GM18508 (cell line): ENCODE measurements around the gene TGM2.
"Not testable (repeated sequence)": the region's sequence is repeated elsewhere in the genome, so short reads cannot be mapped to it uniquely, and the experiment has no call there.

Experiments
- ATAC-seq: cut with Tn5 transposase; IDR thresholded peaks from one replicate; pipeline ENCODE4 v1.9.1; 2021; ENCODE audit warnings: moderate number of reproducible peaks; ENCODE audit not compliant: insufficient read depth, unreplicated experiment

The TGM2 gene

DNA sequence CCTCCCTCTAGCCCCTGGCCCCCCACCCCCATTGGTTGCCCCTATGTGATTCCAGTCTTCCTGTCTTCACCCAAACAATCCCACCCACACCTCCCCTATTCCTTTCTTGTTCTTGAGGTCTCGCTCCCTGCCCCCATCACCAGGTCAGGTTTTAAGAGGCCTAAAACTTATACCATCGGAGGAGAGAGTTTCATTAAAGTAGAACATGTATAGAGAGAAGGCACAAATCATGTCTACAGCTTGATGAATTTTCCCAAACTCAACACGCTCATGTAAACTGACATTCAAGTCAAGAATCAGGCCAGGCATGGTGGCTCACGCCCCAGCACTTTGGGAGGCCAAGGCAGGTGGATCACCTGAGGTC, 44.5 kb downstream of the TGM2 start:
- no peak for ATAC-seq

DNA sequence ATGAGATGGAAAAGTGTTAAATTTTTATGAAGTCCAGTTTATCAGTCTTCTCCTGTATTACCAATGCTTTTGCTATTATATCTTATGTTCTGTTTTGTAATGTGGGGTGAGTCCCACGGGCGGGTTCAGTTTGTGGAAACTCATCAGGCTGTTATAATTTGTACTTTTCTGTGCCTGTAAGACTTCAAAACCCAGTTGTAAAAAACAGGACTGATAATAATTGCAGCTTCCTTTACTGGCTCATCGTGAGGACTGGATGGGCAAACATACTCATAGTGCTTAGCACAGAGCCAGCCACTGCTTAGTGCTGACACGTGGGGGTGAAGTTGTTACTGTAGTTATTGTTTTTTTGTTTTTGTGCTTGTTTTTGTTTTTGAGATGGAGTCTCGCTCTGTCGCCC, 45.6 kb downstream of the TGM2 start:
- no peak for ATAC-seq

DNA sequence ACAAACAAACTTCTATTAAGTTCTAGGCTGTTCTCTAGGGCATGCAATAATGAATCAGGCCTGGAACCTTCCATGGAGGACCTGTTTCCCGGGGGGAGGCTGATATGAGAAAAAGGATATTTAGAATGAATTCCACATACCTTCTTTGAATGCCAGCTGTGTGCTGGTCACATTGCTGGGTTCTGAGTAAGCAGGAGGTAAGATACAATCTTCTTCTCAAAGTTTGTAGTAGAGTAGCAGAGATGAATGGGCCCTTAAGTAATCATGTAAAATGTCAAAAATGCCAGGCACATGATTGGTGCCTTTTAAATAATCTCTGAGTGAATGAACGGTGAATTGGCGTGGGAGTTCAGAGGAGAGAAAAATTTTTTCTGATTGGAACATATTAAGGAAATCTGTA, 47.4 kb downstream of the TGM2 start:
- ATAC-seq, result no peak

DNA sequence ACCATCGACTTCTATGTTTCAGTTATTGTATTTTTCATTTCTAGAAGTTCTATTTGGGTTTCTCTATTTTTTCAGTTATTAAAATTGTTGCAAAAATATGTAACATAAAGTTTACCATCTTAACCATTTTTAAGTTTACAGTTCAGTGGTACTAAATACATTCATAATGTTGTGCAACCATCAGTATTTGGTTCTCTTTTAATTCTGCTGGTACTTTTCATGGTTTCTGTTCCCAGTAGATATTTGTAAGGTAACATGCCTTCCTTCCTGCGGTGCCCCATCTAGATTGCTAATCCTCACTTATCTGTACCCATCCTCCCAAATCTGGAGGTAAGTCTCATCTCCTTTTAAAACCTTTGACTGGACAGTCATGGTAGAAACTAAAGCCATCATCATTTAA, 47.9 kb downstream of the TGM2 start:
- ATAC-seq, result no peak

DNA sequence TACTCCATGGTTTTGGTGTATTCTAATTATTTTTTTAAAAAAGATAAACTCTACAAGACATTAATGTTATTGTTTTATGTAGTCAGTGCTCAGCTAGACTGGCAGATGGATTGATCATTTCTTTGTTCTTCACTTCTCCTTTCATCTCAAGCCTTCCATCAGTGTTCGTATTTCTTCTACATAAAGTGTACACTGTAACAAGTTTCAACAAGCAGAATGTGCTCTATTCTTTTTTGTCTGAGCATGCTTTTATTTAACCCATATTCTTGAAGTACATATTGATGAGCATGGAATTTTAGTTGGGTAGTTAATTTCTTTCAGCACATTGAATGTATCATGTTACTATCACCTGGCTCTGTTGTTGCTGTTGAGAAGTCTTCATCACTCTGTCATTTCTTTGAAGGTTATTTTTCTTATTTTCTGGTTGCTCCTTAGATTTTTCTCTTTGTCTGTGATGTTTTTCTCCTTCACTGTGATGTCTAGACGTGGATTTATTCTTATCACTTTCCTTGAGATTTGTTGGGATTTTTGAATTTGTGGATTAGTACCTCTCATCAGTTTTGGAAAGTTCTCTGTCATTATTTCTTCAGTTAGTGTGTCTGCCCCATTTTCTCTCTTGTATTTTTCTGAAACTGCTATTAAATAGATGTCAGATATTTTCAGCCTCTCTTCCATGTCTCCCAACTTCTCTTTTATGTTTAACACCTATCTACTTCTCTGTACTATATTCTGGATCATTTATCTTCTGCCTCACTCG, 48.5 kb downstream of the TGM2 start:
- no peak for ATAC-seq

DNA sequence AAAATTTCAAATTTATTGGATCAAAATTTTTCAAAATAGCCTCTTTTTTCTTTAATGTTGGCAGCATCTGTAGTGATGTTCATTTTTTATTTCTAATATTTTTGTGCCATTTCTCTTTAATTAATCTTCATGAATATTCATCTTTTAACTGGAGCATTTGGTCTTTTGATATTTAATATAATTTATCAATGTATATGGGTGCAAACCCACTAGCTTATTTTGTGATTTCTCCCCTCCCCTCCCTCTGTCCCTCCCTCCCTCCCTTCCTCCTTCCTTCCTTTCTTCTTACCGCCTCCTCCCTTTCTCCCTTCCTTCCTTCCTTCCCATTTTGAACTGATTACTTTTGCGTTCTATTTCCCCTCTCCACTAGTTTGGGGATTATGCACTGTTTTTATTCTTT, 49.2 kb downstream of the TGM2 start:
- no peak for ATAC-seq

DNA sequence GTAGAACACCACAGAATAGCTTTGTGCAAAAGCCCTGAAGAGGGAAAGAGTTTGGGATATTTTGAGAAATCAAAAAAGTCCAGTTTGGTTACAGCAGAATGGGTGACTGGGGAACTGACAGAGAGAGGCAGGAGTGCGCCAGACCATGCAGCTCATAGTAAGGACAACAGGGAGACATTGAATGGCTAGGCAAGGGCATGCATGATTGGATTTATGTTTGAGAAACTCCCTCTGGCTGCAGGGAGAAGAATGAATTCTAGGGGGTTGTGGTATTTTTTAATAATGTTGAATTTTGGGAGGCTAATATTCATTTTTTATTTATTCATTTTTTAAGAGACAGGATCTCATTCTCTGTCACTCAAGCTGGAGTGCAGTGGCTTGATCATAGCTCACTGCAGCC, 49.9 kb downstream of the TGM2 start:
- ATAC-seq, result no peak

DNA sequence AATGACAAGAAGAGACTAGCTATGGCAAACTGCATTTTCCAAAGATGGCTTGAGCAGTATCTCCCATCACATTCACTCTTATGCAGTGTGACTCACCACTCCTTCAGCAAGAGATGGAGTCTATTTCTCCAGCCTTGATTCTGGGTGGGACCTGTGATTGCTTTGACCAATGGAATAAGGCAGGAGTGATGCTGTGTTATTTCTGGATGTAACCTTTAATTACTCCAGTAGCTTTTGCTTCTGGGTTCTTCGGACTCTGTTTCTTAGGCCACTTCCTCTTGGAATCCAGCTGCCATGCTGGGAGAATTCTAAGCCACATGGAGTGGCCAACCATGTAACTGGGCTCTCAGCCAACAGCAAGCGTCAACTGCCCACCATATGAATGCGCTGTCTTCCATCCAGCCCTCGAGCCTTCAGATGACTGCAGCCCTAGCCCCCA, 50.7 kb downstream of the TGM2 start:
- no peak for ATAC-seq

DNA sequence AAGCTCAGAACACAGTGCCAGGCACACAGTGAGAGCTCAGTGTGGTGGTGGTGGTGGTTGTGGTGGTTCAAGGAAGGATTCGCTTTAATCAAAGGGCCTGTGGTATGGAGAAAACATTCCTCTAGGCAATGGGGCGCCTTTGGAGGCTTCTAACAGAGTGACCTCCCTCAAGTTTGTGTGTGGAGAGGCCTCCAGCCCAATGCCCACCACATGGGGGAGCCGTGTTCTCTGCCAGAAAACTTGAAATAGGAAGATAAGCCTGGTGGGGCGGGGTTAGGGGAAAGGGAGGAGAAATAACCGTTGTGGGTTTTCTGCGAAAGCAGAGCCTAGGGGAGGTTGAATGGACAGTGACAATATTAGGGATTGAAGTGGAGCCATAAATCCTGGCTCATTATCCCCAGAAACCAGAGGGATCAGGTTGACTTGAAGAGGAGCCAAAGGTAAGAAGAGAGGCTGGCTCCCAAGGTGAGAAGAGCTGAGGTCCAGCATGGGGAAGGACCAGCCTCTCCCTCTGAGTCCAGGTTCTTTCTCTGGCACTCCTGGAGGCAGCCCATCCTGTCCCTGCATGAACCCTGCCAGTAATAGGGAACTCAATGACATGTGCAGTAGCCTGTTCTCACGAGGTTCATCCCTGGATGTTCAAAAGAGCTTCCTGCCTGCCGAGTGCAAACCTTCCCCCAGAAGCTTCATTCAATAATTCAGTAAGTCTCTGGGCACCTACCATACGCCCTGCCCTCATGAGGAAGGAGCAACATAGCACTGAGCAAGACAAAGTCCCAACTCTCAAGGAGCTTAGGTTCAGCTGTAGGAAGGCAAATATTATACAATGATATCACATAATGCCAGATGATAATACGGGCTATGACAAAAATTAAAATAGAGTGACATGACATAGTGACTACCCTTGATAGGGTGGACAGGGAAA, 51.4 kb downstream of the TGM2 start:
- ATAC-seq, result no peak

DNA sequence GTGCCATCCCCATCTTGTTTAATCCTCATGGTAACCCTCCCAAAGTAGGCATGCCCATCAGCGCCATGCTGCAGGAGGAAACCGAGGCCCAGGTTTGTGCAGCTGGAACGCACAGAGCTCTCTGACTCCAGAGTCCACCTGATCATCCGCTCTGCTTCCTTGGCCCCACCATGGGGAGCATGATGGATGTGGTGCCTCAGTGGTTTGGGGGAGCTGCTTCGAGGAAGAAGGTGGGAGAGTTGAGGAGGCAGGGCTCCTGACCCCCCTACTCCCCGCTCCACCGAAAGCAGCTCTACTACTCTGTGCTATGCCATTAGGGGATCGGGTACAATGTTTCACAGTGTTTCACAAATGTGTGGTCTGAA, 52.2 kb downstream of the TGM2 start:
- ATAC-seq, result no peak

DNA sequence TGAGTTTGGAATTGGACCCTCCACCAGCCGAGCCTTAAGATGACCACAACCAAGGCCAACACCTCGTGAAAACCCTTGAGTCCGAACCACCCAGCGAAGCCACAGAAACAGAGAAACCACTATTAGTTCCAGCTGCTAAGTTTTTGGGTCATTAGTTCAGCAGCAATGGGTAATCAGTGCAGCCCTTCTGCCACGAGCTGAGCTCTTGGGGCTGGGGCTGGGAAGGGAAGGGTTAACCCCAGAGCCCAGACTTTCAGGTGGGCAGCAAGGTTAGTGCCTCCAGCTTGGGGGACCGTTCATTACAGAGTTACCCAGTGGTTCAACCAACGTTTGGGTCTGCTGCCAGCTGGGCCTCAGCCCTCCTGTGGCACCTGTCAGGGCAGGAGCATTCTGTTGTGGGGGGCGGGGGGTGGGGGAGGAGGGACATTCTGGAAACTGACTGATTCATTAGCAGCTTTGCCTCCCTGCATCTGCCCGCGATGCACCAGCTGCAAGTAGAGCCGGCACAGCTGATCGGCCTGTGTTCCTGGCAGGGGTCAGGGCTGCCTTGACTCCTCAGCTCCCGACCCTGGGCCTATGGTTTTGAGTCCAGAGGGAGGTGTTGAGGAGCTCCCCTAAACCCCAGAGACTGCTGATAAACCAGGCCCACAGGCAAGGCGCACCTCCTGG, 52.7 kb downstream of the TGM2 start:
- no peak for ATAC-seq

DNA sequence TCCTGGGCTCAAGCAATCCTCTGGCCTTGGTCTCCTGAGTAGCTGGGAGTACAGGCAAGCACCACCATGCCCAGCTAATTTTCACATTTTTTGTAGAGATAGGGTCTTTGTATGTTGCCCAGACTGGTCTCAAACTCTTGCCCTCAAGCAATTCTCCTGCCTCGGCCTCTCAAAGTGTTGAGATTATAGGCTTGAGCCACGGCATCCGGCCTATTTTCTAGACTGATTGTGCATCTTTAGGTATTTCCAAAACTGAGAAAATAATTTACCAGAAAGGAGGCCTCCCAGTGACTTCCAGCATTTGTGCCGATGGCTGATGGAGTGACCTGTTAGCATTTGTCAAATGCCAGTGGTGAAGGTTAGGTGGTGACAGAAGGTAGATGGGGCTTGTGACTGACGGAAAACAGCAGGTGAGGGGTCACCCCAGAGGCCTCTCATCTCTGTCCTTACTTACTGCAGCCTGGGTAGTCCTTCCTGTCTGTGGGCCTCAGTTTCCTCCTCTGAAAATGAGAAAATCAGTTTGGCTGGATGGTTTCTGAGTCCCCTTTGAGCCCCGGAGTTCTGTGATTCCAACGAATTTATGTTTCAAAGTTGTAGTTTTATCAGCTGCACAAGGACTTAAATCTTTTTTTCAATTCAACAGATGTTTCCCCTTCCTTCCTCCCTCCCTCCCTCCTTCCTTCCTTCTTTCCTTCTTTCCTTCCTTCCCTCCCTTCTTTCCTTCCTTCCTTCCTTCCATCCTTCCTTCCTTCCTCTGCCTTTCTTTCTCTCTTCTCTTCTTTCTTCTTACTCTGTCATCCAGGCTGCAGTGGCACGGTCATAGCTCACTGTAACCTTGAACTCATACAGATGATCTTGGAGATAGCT, 53.5 kb downstream of the TGM2 start:
- no peak for ATAC-seq

DNA sequence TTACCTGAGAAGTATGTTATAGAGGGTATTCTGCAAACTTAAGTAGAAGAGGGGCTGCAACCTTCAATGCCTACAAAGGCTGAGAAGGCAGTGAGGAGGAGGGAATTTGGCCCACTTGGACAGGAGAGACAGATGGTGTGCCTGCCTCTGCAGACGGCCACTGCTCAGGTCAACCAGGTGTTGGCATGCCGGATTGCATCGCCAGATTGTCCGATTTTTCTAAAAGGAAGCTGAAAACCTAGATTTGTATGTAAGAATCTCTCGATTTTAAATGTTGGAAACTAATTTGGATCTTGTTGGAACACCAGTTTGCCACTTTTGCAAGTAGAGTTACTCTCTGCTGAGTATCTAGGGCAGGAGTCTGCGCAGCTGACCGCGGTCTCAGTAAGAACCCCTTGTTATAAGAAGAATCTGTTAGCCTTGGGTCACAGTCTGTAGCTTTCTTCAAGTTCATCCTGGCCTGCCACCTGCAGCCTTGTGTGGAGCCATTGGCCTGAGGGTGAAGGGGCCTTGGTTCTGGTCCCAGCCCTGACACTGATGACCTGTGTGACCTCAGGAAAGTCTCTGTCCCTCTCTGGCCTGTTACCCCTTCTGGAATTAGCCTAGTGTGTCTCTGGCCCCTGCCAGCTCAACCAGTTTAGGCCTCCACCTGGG, 54.4 kb downstream of the TGM2 start:
- ATAC-seq, result no peak

DNA sequence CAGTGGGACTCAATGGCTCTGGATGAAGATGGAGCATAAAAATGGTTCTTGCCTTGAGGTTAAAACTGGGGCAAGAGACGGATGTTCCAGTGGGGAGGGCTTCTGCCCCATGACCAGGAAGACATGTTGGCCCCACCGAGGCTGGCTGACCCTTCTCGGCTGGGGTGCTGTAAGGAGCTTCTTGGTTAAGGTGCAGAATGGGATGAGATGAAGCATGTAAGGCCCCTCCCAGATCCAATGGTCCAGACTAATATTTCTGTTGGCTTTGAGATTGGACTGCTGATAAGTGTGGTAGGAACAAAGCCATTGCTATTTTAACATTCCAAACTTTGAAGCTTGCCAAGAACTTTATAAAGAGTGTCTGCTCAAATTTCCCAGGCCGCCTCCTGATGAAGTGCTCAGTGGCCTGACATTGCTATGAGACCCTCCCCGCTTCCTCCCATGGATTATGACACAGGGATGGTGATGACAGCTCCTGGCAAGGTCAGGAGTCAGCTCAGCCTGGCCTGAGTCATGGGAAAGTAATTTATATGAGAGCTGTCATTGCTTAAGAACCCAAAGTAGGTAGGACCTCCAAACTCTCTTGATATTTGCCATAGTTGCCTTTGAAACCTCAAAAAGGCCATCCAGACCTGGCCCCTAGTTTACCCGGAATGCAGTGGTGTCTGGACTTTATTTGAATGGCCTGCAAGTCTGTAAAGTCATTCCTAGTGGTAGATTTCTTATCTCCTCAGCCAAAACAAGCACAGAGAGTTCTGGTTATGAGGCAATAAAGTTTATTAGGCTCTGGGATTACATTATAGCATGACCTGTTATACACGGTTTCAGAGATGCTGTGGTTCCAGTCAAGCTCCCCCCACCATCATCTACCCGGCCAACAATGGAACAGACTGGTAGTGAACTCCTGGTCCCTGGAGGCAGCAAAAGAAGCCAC, 55.2 kb downstream of the TGM2 start:
- ATAC-seq, result no peak

DNA sequence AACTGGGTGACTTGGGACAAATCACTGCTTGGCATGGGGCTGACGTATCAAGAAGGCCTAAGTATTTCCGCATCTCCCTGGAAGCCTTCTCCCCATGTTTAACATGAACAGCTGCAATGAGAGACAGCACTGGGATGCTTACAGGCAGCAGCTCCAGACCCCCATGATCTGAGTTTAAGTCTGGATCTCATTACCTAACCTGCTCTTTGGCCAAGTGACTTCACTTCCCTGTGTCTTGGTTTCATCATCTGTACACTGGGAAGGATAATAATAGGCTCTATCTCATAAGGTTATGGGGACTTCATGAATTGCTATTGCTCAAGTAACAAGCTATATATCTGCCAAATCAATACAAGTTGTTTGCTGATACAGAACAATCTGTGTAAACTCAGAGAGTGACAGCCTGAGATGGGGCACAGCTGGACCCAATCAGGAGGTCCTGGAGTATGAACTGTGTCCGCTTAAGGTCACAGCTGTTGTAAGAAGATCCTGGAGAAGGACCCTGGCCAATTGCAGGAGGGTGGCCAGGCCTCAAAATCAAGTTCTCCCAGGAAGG, 56.0 kb downstream of the TGM2 start:
- ATAC-seq, result no peak

DNA sequence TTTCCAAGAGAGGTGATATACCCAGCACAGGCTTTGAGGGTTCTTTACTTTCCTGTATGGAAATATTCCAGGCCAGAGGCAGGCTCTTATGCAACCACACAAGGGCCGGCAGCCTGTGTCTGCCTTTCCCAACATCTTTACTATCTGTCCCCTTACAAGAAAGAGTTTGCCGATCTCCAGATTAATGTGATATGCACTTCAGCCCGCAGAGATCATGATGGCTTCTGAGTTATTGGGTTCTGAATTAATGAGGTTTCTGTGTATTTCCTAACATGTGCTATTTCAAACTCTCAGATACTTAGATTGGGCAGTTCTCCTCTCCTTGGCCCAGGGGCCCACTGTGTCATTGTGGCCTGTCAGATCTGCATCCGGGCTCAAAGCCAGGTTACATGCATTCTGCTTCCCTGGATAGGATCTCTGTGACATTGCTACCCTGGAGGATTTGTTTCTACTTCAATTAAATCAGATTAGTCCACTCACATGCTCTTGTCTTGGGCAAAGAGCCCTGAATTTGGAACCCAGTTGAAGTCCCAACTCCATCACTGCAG, 56.6 kb downstream of the TGM2 start:
- ATAC-seq, result no peak

DNA sequence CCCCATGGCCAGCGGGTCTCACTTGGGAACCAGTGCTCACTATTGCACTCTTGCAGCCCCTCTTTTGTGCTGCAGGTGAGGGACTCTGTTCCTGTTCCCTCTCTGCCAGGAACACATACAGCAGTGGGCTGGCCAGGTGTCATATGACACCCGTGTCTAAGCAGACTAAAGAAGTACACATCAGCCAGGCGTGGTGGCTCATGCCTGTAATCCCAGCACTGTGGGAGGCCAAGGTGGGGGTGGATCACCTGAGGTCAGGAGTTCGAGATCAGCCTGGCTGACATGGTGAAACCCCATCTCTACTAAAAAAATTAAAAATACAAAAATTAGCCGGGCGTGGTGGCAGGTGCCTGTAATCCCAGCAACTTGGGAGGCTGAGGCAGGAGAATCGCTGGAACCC, 57.2 kb downstream of the TGM2 start:
- not testable (repeated sequence) for ATAC-seq

DNA sequence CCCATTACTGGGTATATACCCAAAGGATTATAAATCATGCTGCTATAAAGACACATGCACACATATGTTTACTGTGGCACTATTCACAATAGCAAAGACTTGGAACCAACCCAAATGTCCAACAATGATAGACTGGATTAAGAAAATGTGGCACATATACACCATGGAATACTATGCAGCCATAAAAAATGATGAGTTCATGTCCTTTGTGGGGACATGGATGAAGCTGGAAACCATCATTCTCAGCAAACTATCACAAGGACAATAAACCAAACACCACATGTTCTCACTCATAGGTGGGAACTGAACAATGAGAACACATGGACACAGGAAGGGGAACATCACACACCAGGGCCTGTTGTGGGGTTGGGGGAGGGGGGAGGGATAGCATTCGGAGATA, 57.7 kb downstream of the TGM2 start:
- ATAC-seq, result not testable (repeated sequence)
